Stimulated activated CD4-positive, alpha-beta T cell treated with anti-CD3 and anti-CD28 coated beads, Interleukin-4, amount 100 ng/mL, for 24 hours (primary cell): ENCODE measurements around the gene SAP30BP.

Experiments used
- DNase-seq: peaks from one replicate; pipeline ENCODE4 v3.0.0-alpha.2; 2020

Gene SAP30BP

GRCh38 chr17:75722542-75723095 is 55.5 kb downstream of the SAP30BP start:
- DNase-seq = no peak

DNA sequence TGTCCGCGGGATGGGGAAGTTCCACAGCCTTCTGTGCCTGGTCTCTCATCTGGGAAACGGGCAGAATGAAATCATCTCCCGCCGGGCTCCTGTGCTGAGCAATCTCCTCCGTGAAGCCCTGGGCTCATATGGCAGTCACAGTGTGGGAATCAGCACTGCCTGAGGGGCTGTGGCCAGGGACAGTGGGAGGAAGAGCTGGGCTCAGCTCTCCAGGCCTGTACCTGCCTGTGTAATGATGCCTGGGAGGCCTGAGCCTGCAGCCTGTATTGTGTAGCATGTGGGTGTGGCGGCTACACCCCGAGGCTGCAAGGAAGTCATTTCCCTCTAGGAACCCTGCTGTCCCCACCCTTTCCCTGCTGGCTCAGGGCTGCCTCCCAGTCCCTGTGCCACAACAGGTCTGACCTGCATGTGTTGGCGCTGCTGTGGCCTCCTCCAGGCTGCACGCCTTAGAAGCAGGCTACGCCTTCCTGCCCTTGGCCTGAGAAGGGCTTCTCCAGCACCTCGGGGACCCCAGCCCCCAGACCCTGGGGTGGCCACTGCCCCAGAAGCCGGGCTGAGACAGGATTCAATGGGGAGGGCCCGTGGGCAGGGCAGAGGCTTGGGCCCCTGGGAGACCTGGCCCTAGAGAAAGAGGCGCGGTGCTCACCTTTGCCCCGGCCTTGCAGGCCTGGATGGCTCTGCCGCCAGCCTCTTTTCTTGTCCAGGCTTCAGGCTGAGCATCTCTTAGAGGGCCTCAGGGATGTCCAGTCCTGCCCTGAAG is 56.2 kb downstream of the SAP30BP start:
- no peak for DNase-seq

DNA sequence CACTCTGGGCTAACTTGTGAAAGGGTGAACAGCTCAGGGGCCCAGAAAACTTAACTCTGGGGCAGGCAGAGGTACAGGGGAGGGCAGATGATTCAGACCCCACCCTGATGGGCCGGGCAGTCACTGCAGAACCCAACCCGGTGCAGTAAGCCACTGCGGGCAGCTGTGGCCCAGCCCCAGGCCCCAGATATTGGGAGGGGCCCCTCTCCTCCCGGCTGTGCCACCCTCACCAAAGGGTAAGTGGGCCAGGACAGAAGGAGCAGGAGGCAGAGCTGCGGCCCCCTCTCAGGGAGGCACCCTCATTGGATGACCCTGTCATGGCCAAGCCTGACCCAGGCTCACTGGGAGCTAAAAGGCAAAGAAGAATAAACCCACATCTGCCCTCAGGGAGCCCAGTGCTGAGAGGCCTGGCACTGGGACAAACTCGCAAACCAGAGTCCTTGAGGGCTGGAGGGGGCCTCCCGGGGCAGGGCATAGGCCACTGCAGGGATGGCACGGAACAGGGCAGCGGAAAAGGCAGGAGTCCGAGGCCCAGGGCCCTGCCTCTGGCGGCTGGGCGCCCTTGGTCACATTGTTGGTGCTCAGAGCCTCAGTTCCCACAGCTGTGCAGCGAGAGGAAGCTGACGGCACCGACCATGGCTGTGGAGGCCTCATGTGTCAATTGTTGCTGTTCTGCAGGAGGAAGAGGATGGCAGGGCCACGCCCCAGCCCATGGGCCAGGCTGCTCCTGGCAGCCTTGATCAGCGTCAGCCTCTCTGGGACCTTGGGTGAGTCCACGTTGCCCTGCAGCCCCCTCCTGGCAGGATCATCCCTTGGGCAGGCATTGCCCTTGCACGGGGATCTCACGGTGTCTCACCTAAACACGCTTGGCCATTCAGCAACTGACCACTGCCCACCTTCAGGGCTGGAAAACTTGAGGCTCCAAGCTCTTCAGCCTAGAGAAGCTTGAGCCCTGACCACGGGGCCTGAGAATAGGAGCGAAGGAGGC is 57.2 kb downstream of the SAP30BP start:
- no peak for DNase-seq

DNA sequence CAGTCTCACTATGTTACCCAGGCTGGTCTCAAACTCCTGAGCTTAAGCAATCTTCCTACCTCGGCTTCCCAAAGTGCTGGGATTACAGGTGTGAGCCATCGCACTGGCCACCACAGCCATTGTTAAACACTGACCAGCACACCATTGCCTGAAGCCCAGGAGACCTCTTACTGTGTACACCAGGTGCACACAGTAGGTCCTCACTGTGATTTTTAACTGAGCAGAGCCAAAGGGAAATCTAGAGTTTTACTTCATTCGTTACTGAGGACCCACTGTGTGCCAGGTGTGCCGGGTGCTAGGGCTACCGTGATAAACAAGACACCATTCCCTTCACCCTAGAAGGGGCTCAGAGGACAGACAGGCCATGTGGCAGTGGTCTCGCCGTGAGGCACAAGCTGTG is 58.4 kb downstream of the SAP30BP start:
- DNase-seq = no peak

- DNase-seq = no peak
Observed at GRCh38 chr17:75727391-75727790, 60.3 kb downstream of the SAP30BP start.

DNA sequence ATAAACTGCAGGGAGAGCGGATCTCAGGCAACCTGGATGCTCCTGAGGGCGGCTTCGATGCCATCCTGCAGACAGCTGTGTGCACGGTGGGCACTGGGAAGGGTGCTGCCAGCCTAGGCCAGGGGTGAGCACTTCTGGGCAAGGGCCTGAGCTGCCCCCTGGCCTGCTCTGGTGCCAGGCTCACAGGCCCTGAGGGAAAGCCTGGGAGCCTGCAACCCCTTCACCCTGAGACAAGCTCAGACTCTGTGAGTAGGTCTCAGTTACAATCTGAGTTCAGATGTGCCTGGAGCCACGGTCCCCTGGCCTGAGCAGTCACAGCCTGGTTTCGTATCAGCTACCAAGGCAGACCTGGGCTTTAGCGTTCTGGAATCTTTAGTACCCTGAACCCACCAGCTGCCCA is 62.2 kb downstream of the SAP30BP start:
- no peak for DNase-seq

DNA sequence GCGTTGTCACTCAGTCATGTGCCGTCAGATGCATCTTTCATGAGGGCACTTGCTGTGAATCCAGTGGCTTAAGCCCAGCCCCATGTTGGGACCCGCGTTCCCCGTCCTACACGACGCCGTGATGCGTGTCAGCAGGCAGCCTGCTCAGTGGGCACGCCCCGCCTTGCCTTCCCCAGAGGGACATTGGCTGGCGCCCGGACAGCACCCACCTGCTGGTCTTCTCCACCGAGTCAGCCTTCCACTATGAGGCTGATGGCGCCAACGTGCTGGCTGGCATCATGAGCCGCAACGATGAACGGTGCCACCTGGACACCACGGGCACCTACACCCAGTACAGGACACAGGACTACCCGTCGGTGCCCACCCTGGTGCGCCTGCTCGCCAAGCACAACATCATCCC is 62.9 kb downstream of the SAP30BP start:
- no peak for DNase-seq

- DNase-seq = no peak
Observed at GRCh38 chr17:75731086-75731715, 64.1 kb downstream of the SAP30BP start.

GRCh38 chr17:75731716-75732498 is 64.8 kb downstream of the SAP30BP start:
- no peak for DNase-seq

GRCh38 chr17:75733471-75733870 is 66.3 kb downstream of the SAP30BP start:
- DNase-seq = no peak

DNA sequence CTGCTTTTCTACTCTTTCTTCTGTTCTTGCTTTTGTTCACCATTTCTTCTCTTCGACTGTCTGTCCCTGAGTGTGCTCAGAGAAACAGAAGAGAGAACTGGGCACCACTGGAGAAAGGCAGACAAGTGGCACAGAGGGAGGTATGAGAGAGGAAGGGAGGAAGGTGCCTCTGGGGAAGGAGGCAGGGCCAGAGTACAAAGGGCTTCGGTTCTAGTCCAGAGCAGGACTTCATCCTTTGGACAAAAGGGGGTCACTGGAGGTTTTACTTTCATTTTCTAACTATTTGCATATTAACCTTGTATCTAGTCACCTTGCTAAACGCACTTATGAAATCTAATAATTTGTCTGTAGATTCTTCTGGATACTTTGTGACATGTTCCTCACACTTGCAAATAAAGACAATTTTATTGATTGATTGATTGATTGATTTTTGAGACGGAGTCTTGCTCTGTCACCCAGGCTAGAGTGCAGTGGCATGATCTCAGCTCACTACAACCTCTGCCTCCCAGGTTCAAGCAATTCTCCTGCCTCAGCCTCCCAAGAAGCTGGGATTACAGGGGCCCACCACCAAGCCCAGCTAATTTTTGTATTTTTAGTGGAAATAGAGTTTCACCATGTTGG is 67.6 kb downstream of the SAP30BP start:
- no peak for DNase-seq

- no peak for DNase-seq
Observed at GRCh38 chr17:75736173-75736835, 69.2 kb downstream of the SAP30BP start.

- no peak for DNase-seq
Observed at GRCh38 chr17:75737133-75737962, 70.2 kb downstream of the SAP30BP start.

GRCh38 chr17:75738218-75738802 is 71.2 kb downstream of the SAP30BP start:
- no peak for DNase-seq

GRCh38 chr17:75739174-75739573 is 72.0 kb downstream of the SAP30BP start:
- no peak for DNase-seq

GRCh38 chr17:75739801-75740200 is 72.7 kb downstream of the SAP30BP start:
- no peak for DNase-seq

GRCh38 chr17:75740215-75740614 is 73.1 kb downstream of the SAP30BP start:
- DNase-seq = no peak

DNA sequence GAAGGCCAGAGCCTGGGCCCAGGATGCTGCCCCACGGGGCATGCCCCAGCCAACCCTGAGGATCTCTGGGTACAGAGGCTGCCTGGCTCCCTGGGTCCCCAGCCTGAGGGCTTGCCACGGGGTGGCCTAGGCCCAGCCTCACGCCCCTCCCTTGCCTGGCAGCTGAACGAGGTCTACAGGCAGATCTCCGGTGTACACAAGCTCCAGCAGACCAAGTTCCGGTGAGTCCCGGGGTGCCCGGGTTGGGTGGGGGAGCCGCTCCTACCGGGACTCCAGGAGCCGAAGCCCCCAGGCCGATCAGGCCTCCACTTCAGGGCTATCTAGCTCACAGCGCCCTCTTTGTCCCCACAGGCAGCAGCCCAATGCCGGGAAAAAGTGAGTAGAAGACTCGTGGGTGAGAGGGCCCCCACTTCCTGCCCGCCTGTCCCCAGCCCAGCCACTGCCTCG is 73.5 kb downstream of the SAP30BP start:
- DNase-seq = no peak

- DNase-seq = no peak
Observed at GRCh38 chr17:75742337-75742736, 75.2 kb downstream of the SAP30BP start.
